ENCODE data around the gene MSTO1. TPM values are rescaled to one million over a fixed set of nuclear protein-coding genes. Genes with fewer than 3 reads are reported as not detected.
A peak's percentile ranks its signal among the peaks of the same experiment; 100 is the strongest.
"Not testable (repeated sequence)": the region's sequence is repeated elsewhere in the genome, so short reads cannot be mapped to it uniquely, and the experiment has no call there.

MSTO1 gene
- total RNA-seq, 2 donors from 2014 or later, result 49.2 to 60.1 TPM

DNA sequence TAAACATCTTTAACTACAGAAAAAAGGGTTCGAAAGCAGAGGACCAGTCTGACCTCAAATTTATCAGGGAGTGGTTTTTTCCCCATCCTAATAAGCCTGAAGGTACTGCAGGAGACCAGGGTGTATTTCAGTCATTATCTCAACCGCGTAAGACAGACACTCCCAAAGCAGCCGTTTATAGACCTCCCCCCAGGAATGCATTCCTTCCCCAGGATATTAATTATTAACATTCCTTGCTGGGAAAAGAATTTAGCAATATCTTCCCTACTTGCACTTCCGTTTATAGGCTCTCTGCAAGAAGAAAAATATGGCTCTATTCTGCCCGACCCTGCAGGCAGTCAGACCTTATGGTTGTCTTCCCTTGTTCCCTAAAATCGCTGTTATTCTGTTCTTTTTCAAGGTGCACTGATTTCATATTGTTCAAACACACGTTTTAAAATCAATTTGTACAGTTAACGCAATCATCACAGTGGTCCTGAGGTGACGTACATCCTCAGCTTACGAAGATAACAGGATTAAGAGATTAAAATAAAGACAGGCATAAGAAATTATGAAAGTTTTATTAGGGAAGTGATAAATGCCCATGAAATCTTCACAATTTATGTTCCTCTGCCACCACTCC lies 32.7 kb downstream of the MSTO1 start:
- not testable (repeated sequence) for H3K27me3 Mint-ChIP-seq; DNase-seq; H3K27ac Mint-ChIP-seq; H3K4me3 Mint-ChIP-seq; H3K36me3 Mint-ChIP-seq (ENCODE audit: low read depth); H3K9me3 ChIP-seq (ENCODE audit: control insufficient read depth, low read length, poor library complexity, severe bottlenecking); H3K4me1 Mint-ChIP-seq; ATAC-seq

DNA sequence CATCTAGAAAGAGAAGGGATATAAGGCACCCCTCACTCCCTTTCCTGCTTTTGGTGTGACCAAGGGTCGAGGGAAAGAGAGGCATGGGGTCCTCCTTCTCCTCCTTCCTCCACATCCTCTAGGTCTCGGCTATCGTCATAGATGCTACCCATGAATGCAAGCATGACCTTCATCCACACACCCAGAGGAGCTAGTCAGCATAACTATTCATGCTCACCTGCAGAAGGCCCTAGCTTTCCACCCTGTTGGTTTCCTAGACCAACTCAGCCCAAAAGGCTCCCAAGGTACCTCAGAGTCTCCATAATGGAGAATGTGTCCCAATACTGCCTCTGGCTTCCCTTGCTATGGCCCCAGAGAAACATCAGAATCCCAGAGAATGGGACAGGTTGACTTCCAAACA lies 33.2 kb downstream of the MSTO1 start:
- DNase-seq (no peak), ATAC-seq (no peak)
- H3K9me3 ChIP-seq (ENCODE audit: control insufficient read depth, low read length, poor library complexity, severe bottlenecking), result no peaks in the 10 kb centered on the region
- Mint-ChIP-seq H3K27ac (no peak overlapping the region), H3K27me3 (peaks cover 5% of the 10 kb centered on the region), H3K36me3 (ENCODE audit: low read depth) (no peaks in the 10 kb centered on the region), H3K4me1 (peaks cover 7% of the 10 kb centered on the region), H3K4me3 (no peak overlapping the region)

DNA sequence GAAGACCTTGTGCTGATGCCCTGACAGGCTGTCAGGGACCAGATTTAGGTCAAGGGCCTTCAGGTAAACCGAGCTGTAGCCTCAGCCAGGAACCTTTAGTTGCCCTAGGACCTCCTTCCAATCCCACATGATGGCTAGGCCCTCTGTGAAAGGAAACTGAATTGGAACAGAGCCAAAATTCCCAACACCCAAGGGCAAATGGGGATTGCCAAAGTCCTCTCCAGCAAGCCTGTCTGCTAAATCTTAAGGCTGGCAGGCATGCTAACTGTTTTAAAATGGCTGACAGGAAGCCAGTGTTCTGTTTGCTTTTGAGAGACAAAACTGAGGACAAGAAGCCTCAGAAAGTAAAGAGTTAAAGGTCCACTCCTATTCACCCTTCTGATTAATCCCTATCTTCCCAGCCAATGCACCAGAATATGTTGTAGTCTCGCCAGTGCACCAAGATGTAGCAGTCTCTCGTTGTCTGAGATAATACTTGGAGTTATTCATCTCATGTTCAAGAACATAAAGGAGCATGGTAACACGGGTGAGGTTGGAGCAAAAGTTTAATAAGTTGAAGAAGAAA lies 35.1 kb downstream of the MSTO1 start:
- Mint-ChIP-seq H3K4me1 (peaks cover 5% of the 10 kb centered on the region), H3K4me3 (no peak overlapping the region), H3K27me3 (peaks cover 5% of the 10 kb centered on the region), H3K36me3 (ENCODE audit: low read depth) (peaks cover 1% of the 10 kb centered on the region), H3K27ac (no peak overlapping the region)
- DNase-seq, result no peak
- no peaks in the 10 kb centered on the region for H3K9me3 ChIP-seq (ENCODE audit: control insufficient read depth, low read length, poor library complexity, severe bottlenecking)
- no peak for ATAC-seq

DNA sequence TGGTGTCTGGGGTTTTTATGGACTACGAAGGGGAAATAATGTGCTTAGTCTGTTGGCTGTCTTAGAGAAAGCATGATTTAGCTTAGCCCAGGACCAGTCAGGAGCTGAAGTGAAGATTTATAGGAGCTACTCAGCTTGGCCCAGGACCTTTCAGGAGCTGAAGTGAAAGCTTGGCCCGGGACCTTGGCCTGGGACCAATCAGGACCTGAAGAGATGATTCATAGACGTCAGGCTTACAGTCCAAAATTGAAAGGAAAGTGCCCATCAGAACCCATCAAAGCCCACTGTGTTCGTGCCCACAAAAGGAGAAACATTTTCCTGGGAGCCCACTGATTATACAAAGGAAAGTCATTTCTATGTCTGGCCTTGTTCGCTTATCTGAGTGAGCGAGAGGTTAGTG lies 35.6 kb downstream of the MSTO1 start:
- no peak for ATAC-seq
- no peak overlapping the region for H3K27ac Mint-ChIP-seq
- H3K36me3 Mint-ChIP-seq (ENCODE audit: low read depth), result peaks cover 2% of the 10 kb centered on the region
- no peak for DNase-seq
- peaks cover 5% of the 10 kb centered on the region for H3K27me3 Mint-ChIP-seq
- no peak overlapping the region for H3K4me3 Mint-ChIP-seq
- peaks cover 5% of the 10 kb centered on the region for H3K4me1 Mint-ChIP-seq
- no peaks in the 10 kb centered on the region for H3K9me3 ChIP-seq (ENCODE audit: control insufficient read depth, low read length, poor library complexity, severe bottlenecking)

DNA sequence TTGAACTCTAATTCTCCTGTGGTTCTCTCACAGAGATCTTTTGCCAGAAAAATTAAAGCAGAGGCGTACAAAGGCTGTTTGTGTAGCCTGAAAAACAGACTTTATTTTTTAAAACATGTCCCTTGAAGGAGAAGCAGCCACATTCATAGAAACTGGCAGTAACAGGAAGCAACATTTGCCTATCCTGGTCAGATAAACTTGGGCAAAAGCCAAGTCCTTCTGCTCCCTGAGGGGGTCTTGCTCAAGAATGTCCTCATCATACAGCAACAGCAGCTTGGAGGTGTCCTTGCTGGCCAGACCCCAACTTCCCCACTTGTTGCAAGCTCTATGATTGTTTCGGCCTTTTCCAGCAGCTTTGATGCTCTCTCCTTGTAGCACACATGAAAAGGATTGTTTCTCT lies 36.3 kb downstream of the MSTO1 start:
- Mint-ChIP-seq H3K4me3 (no peak overlapping the region), H3K27me3 (peaks cover 5% of the 10 kb centered on the region), H3K36me3 (ENCODE audit: low read depth) (peaks cover 2% of the 10 kb centered on the region), H3K27ac (no peak overlapping the region), H3K4me1 (peaks cover 5% of the 10 kb centered on the region)
- DNase-seq (no peak), ATAC-seq (no peak)
- no peaks in the 10 kb centered on the region for H3K9me3 ChIP-seq (ENCODE audit: control insufficient read depth, low read length, poor library complexity, severe bottlenecking)

DNA sequence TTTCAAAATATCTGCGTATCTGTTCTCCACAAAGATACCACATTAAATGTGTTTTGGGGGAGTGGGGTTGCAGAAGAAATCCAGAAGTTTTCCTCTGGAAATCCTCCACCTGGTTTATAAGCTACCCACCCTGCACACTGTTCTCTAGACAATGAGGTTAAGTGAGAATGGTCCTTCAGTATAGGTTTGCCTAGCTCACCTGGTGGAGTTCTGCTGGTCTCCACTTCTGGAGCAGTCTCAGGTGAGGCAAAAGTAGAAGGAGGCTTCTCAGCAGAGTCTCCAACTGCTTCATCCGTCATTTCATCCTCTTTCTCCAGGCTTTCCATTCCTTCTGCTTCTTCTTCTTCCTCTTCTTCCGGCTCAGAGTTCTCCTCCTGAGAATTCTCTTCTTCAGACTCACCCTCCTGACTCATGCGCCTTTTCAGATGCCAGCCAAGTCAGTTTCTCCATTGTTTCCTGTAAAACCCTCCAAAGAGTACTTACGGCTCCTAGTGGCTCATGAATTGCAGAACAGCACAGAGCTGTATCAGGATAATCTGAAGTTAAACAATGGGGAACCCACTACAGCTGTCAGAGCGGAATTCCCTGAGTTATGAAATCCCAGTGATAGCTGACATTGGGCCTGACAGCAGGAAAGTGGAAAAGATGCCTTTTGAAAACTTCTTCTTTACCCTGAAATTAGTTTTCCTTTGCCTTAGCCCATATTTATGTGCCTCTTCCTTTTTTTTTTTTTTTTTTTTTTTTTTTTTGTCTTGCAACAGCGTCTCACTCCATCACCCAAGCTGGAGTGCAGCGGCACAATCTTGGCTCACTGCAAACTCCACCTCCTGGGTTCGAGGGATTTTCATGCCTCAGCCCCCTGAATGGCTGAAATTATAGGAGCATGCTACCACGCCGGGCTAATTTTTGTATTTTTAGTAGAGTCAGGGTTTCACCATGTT lies 38.5 kb downstream of the MSTO1 start:
- Mint-ChIP-seq H3K4me3 (no peak overlapping the region), H3K27ac (no peak overlapping the region), H3K4me1 (peaks cover 8% of the 10 kb centered on the region), H3K27me3 (peaks cover 5% of the 10 kb centered on the region), H3K36me3 (ENCODE audit: low read depth) (peaks cover 2% of the 10 kb centered on the region)
- DNase-seq (no peak), ATAC-seq (no peak)
- H3K9me3 ChIP-seq (ENCODE audit: control insufficient read depth, low read length, poor library complexity, severe bottlenecking), result no peaks in the 10 kb centered on the region

DNA sequence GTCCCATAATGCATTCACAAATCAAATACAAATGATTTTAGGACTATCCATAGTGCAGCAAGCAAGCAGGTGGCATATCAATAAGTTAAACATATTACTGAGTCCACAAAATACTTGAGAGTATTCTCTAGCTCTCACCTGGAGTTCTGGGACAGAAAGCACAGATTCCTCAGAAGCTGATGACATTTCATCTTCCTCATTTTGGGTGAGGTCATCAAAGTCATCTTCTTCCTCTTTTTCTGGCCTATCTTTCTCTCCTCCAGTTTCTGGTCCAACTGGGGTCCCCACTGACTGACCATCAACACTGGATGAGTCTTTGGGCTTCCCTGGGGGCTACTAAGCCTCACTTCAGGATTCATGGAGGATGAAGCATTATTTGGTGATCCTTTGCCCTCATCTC lies 39.7 kb downstream of the MSTO1 start:
- Mint-ChIP-seq H3K27ac (no peak overlapping the region), H3K36me3 (ENCODE audit: low read depth) (peaks cover 2% of the 10 kb centered on the region), H3K4me1 (peaks cover 8% of the 10 kb centered on the region), H3K27me3 (peaks cover 5% of the 10 kb centered on the region), H3K4me3 (no peak overlapping the region)
- DNase-seq (no peak), ATAC-seq (no peak)
- no peaks in the 10 kb centered on the region for H3K9me3 ChIP-seq (ENCODE audit: control insufficient read depth, low read length, poor library complexity, severe bottlenecking)

DNA sequence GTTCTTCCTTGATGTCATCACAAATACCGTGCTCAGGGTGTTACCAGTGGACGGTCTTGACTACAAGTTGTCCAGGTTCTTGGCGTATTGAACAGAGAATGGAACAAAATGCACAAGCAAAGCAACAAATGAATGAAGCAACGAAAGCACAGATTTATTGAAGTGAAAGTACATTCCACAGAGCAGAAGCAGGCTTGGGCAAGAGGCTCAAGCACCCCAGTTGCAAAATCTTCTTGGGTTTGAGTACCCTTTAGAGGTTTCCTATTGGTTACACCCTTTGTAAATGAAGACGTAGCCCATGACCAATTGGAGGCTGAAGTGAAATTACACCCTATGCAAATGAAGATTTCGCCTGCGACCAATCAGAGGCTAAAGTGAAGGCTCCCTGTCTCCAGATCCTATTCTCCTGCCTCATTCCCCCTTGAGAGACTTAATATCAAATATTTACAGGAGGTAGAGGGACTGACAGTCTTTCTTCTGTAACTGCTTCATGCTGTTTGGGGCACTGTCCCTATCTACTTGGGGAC lies 40.3 kb downstream of the MSTO1 start:
- no peaks in the 10 kb centered on the region for H3K9me3 ChIP-seq (ENCODE audit: control insufficient read depth, low read length, poor library complexity, severe bottlenecking)
- H3K27ac Mint-ChIP-seq, result no peak overlapping the region
- no peak overlapping the region for H3K4me3 Mint-ChIP-seq
- H3K36me3 Mint-ChIP-seq (ENCODE audit: low read depth), result peaks cover 2% of the 10 kb centered on the region
- H3K27me3 Mint-ChIP-seq, result peaks cover 5% of the 10 kb centered on the region
- DNase-seq (no peak), ATAC-seq (no peak)
- H3K4me1 Mint-ChIP-seq, result peaks cover 7% of the 10 kb centered on the region

DNA sequence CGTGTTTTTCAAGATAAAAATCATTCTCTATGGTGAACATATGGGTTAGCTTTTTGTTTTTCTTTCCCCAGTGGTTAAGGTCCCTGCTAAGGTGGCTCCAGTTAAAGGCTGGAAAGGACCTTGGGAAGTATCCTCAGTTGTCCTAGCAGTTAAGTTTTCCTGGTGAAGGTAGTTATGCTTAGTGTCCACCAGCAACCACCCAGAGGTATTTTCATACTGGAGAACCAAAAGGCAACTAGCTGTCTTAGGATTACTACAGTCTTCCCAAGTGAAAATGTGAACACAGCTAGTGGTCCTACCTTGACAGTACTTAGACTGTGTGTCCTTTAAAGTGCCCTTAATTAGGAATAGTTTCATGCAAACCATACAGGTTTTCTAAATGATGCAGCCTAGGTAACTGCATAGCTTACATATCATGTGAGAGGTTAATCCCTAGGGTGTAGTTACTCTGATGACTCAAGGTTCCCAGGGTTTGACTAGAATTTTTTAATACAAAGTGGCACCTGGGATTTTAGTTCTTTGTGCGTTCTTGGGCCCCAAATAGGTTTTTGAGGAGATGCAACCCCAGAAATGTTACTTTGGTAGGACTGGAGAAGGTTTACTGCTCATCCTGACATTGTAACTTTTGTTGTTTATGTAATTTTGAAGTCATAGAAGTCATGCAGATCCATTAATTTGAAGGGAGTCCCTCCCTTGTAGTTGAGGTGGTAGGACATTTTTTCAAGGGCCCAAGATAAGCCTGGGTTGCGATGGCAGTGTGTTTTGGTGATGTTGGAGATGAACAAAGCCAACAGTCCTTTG lies 42.0 kb downstream of the MSTO1 start:
- Mint-ChIP-seq H3K27me3 (no peaks in the 10 kb centered on the region), H3K4me3 (no peak overlapping the region), H3K4me1 (peaks cover 2% of the 10 kb centered on the region), H3K36me3 (ENCODE audit: low read depth) (peaks cover 2% of the 10 kb centered on the region), H3K27ac (no peak overlapping the region)
- no peaks in the 10 kb centered on the region for H3K9me3 ChIP-seq (ENCODE audit: control insufficient read depth, low read length, poor library complexity, severe bottlenecking)
- no peak for DNase-seq
- ATAC-seq, result no peak

DNA sequence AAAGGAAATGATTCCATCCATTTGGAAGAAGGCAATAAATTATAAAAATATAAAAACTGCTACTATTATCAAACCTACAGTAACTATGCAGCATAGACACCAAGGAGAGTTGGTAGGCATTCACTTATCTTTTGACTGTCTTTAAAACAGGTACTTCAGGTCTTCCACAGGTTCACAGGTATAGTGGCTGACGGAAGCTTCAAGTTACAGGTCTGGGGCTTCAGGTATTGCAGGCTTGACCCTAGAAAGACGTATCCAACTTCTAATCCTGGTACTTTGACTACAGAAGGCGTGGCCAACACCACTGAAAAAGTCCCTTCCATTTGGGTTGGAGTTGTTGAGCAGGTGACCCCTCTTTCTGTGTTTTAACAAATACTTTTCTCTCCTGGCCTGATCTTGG lies 42.9 kb downstream of the MSTO1 start:
- H3K4me3 Mint-ChIP-seq, result no peak overlapping the region

DNA sequence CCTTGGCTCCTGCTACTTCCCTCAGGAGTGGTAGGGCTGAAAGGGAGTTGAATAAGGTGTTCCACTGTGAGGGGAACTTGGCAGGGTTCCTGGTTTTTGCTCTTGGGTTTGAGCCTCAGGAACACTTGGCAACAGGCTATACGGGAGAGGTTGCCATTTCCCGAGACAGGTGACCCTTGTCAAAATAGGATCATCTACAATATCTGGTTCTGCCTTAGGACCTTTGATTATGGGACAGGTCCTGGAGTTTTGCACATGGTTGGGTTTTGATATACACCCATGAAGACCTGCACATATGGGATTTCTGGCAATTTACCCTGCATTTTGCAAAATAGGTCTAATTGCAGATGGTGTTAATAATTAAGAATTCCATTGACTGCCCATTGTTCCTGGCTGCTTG lies 47.4 kb downstream of the MSTO1 start:
- Mint-ChIP-seq H3K27ac (peak overlapping the region; percentile 32), H3K4me1 (no peaks in the 10 kb centered on the region), H3K27me3 (no peaks in the 10 kb centered on the region)

More for the DNA sequence above, 42.9 kb downstream of the MSTO1 start:
- DNase-seq (no peak), ATAC-seq (no peak)
- Mint-ChIP-seq H3K4me1 (peaks cover 2% of the 10 kb centered on the region), H3K27me3 (no peaks in the 10 kb centered on the region), H3K27ac (no peak overlapping the region), H3K36me3 (ENCODE audit: low read depth) (peaks cover 2% of the 10 kb centered on the region)
- no peaks in the 10 kb centered on the region for H3K9me3 ChIP-seq (ENCODE audit: control insufficient read depth, low read length, poor library complexity, severe bottlenecking)

DNA sequence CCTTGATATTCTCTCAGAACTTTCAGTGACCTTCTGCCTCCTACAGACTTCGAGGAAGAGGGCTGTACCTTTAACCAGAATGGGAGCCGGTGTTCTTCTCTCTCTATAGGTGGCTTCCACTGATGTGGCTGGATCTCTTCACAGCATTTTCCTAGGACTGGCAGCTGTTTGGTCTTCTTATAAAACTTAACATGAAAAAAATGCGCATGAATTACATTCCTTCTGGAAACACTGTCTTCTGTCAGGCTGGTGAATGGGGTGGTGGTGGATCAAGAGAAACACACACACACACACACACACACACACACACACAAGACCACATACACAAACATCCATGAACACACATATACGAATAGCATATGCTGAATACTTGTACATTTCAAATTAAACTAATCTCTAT lies 51.2 kb downstream of the MSTO1 start:
- not testable (repeated sequence) for DNase-seq; H3K36me3 Mint-ChIP-seq (ENCODE audit: low read depth); H3K27me3 Mint-ChIP-seq; H3K27ac Mint-ChIP-seq; ATAC-seq; H3K4me3 Mint-ChIP-seq; H3K9me3 ChIP-seq (ENCODE audit: control insufficient read depth, low read length, poor library complexity, severe bottlenecking); H3K4me1 Mint-ChIP-seq

More for the DNA sequence above, 47.4 kb downstream of the MSTO1 start:
- H3K9me3 ChIP-seq (ENCODE audit: control insufficient read depth, low read length, poor library complexity, severe bottlenecking), result no peaks in the 10 kb centered on the region
- Mint-ChIP-seq H3K4me3 (no peak overlapping the region), H3K36me3 (ENCODE audit: low read depth) (peaks cover 2% of the 10 kb centered on the region)
- no peak for ATAC-seq
- no peak for DNase-seq
